A549 treated with ZK216348 at 1 μM for 4 hours (cell line): ENCODE data around the gene MBD1. TPM values are rescaled to one million over a fixed set of nuclear protein-coding genes. Genes with fewer than 3 reads are reported as not detected.

Source experiments
- total RNA-seq: library from RNA; stranded (reverse); fragments of 200-300 nt; extraction: Qiagen RNA extraction; gene quantifications from 5 replicates; pipeline ENCODE4 v1.2.3, GENCODE V29; 2022; ENCODE audit warnings: low read depth

MBD1 gene
- total RNA-seq, result 25.8 to 42.4 TPM (median 37.0 TPM) in 5 replicates

GRCh38 chr18:50281295-50281971 is at the start of gene MBD1:
Gene MBD1, minus strand, starts transcription at chr18:50281523. Its CDS starts 1,531 bp downstream, at chr18:50279992.

DNA sequence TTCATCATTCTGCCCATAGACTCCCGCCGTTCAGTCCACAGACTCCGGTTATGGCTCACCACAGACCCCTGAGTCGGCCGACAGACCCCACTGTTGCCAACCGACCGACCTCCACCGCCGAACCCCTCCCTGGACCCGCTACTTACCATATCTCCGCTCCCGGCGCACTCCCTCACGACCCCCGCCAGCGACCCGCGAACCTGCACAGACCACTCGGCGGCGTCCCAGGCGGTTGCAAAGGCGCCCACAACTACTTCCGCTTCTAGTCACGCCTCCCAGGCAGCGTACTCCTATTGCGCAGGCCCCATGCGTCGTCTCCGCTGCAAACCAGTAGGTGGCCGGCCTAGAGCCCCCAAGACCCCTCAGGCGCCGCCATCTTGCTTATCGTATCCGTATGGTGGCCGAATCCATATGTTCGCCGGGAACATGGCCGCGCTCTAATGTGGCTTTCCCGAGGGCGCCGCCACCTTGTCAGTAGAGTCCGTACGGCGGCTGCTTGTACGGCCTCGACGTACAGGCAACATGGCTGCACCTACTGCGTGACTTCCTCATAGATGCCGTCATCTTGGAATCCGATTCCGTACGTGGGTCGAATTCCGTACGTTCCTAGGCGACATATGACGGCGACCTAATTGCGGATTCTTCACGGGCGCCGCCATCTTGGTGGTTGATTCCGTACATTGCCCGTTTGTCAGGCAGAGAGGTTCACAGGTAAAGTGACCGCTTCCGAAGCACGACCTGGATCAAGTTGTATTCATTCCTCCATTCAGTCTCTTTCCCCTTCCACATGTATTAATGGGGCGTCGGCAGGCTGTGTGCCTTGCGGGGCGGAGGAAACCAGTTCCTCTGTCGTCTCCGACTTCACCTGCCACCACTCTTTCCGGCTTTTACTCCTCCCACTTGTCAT is 6.4 kb upstream of the MBD1 start, which contains the start of gene CXXC1:
TSS of gene CXXC1 (minus strand) at position 252 of the 907 bp plus-strand sequence. CDS start at position 149, 103 bp downstream.

GRCh38 chr18:50266248-50266704 is 15.0 kb downstream of the MBD1 start, which contains the start of gene CFAP53:
Gene CFAP53, minus strand, starts transcription at chr18:50266495. Its CDS starts 91 bp downstream, at chr18:50266404.

Other genes starting within 250 kb of the MBD1 start
- 8.4 to 12.8 TPM (median 11.0 TPM) in 5 replicates for gene MYO5B, start 86.4 kb downstream of the MBD1 start, total RNA-seq
- 0.19 to 0.62 TPM (median 0.35 TPM) in 5 replicates for gene CFAP53, start 15.0 kb downstream of the MBD1 start, total RNA-seq
- 37.4 to 59.7 TPM (median 48.9 TPM) in 5 replicates for gene CXXC1, start 6.2 kb upstream of the MBD1 start, total RNA-seq
- 9.7 to 15.0 TPM (median 12.4 TPM) in 5 replicates for gene SKA1, start 93.5 kb upstream of the MBD1 start, total RNA-seq